T1000 (cell line): ENCODE measurements around the gene KANK4.
"Not testable (repeated sequence)": the region's sequence is repeated elsewhere in the genome, so short reads cannot be mapped to it uniquely, and the experiment has no call there.

Experiments used
- DNase-seq: peaks from one replicate; lab custom pipeline; 2025; ENCODE audit warnings: mixed read lengths; lab: John Stamatoyannopoulos, UW

Gene KANK4

DNA sequence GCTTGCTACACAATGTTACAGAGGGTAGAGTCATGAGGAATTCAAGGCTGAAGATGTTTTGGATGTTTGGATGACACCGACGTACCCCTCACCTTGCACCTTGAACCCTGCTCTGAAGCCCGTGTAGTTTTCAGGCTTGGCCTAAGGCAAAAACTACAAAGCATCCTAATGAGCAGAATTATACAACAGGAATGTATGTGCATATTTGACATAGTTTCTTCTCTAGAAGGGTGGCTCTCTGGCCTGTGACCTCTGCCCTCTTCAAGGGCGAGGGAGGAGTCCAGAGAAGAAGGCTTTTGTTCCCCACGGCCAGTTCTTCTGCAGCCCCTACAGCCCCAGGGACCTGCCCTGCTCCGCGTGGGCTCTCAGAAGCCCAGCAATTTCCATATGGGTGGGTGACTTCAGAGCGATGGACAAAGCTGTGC lies 81.3 kb downstream of the KANK4 start:
- DNase-seq, result no peak

DNA sequence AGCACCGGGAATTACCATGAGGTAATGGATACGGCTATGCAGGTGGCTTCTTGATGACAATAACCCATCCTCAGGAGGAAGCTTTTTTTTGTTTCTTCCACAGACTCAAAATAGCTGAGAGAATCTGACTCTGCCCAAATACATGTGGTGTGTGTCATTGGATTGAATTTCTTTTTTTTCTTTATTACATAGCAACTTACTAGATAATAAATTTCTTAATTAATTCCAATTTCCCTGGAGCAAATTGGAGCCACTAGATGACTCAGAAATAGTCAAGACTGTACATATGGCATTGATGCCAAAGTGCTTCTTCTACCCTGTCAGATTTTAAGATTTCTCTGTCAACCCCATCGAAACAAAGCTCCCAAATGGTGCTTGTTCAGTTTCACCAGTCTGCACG lies 81.9 kb downstream of the KANK4 start:
- DNase-seq, result no peak

DNA sequence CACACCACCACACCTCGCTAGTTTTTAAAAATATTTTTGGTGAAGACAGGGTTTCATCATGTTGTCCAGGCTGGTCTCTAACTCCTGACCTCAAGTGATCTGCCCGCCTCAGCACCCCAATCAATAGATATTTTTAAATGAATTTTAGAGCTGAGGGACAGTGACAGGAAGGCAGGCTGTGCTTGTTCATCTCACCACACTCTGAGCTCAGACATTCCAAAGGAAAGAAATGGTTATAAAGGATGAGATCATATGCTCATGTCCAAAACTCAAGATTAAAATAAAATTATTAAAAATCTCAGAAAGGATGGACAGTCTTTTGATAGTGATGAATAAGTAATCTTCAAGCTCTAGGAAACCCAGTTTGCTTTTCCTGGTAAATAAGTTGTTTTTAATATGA lies 83.7 kb downstream of the KANK4 start:
- DNase-seq, result no peak

- DNase-seq, result no peak
Measured at GRCh38 chr1:62234688-62235087, 84.5 kb downstream of the KANK4 start.

DNA sequence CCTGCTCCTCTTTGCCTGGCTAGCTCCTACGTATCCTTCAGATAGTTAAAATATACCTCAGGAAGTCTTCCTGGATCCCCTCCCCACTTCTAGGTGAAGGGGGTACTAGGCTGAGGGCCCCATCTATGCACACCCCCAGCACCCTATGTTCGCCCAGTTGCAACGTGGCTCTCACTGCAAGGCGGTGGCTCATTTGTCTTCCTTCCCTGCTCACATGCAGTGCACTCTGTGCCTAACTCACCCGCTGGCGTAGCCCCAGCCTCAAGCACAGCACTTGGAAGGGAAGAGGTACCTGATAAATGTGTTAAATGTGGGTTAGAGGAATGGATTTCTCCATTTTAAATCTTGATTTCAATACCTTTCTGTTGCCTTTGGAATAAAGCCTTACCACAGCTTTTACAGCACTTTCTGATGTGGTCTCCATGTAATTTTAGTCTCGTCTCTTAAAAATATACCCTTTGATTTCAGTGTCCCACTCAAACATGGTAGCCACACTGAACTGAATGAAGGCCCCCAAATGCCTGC lies 85.2 kb downstream of the KANK4 start:
- no peak for DNase-seq

GRCh38 chr1:62232871-62233278 lies 86.4 kb downstream of the KANK4 start:
- no peak for DNase-seq

DNA sequence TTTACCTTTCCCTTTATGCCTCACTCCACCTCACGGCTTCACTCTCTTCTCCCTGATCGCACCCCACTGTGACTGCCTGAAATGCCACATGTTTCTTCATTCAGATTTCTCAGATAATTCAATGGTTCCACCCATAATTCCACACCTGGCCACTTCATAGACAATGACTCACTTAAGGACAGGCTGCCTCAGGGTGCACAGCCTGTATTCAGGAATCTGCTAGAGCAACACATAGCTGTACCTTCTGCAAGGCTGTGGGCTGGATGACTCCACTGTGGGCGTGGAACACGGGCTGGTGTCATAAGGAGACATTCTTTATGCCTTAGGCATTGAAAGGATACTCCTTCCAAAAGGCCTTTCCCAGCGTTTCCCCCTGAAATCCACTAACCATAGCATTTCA lies 88.5 kb downstream of the KANK4 start:
- peak; percentile 83 for DNase-seq

DNA sequence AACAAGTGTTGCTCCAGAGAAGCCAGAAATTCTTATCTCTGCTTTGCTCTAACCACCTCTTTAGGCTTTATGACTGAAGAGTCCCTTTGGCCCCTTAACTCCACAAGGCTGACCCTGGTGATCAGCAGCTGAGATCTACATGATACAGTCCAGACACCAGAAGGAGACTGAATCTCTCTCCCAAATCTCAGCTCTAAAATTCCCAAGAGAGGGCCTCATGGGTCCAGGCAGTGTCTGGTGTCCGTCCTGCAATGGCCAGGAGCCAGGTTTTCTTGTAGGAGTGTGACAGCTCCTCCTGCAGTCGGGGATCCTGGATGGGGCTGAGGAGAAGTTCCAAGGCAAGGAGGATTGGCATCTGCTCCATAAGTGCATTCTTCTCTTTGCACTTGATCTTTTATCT lies 89.3 kb downstream of the KANK4 start:
- DNase-seq, result no peak

- no peak for DNase-seq
Measured at GRCh38 chr1:62229468-62229867, 89.8 kb downstream of the KANK4 start.

DNA sequence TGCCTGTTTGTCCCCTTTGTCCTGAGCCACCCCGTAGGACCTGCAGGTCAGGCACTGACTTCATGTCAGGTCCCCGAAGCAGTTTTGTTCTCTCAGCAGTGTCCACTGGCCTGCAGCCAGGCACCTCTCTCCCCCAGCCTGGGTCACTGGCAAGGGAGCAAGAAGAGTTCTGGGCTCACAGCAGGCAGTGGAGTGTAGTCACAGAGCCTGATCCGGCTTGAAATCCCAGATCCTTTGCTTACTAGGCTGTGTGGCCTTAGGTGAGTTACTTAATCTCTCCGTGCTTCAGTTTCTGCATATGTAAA lies 90.4 kb downstream of the KANK4 start:
- no peak for DNase-seq

GRCh38 chr1:62228136-62228882 lies 90.9 kb downstream of the KANK4 start:
- no peak for DNase-seq

- no peak for DNase-seq
Measured at GRCh38 chr1:62227496-62227895, 91.7 kb downstream of the KANK4 start.

GRCh38 chr1:62224182-62224581 lies 95.1 kb downstream of the KANK4 start:
- DNase-seq, result no peak

DNA sequence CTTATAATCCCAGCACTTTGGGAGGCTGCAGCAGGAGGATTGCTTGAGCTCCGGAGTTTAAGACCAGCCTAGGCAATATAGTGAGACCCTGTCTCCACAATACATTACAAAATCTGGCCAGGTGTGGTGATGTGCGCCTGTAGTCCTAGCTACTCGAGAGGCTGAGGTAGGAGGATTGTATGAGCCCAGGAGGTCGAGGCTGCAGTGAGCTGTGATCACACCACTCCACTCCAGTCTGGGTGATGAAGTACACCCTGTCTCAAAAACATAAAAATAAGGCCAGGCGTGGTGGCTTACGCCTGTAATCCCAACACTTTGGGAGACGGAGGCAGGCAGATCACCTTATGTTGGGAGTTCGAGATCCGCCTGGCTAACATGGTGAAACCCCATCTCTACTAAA lies 96.9 kb downstream of the KANK4 start:
- no peak for DNase-seq

DNA sequence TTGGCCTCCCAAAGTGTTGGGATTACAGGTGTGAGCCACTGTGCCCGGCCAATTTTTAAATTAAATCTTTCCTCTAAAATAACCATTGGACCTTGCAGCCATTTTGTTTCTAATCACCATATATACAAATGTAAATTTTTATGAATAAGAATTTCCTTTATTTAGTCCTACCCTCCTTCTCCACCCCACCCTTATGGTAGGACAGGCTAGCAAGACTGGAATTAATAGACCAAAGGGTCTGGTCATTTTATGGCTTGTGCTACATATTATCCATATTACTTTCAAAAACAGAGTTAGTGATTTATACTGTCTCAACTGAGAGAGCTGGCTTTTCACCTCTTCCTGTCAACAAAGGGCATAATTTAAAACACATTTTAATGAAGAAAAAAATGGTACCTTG lies 98.1 kb downstream of the KANK4 start:
- no peak for DNase-seq

DNA sequence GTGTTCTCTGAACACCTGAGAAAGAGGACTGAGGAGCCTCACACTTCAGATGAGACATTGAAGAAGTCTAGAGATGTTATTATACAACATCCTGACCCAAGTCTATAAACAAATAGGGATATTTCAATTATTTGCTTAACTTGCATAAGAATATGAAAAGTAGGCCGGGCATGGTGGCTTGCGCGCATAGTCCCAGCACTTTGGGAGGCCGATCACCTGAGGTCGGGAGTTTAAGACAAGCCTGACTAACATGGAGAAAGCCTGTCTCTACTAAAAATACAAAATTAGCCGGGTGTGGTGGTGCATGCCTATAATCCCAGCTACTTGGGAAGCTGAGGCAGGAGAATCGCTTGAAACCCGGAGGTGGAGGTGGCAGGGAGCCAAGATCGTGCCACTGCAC lies 98.8 kb downstream of the KANK4 start:
- DNase-seq, result not testable (repeated sequence)

DNA sequence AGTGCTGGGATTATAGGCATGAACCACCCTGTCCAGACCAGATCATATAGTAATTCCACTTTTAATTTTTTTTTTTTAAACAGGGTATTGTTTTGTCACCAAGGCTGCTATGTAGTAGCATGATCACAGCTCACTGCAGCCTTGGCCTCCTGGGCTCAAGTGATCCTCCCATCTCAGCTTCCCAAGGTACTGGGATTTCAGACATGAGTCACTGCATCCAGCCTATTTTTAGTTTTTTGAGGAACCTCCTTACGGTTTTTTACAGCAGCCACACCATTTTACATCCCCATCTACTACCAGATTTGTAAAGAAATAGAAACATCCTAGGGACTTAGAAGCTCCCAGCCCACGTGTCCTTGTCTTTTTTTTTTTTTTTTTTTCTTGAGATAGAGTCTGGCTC lies 100.6 kb downstream of the KANK4 start:
- no peak for DNase-seq

GRCh38 chr1:62213075-62213914 lies 105.9 kb downstream of the KANK4 start:
- DNase-seq, result no peak

DNA sequence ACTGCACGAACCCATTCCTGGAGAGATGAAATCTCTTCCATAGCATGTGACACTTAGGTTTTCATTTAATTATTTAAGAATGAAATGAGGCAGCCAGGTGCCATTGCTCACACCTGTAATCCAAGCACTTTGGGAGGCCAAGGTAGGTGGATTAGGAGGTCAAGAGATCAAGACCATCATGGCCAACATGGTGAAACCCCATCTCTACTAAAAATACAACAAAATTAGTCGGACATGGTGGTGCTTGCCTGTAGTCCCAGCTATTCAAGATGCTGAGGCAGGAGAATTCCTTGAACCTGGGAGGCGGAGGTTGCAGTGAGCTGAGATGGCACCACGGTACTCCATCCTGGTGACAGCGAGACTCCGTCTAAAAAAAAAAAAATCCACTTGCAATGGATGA lies 106.8 kb downstream of the KANK4 start:
- DNase-seq, result no peak

DNA sequence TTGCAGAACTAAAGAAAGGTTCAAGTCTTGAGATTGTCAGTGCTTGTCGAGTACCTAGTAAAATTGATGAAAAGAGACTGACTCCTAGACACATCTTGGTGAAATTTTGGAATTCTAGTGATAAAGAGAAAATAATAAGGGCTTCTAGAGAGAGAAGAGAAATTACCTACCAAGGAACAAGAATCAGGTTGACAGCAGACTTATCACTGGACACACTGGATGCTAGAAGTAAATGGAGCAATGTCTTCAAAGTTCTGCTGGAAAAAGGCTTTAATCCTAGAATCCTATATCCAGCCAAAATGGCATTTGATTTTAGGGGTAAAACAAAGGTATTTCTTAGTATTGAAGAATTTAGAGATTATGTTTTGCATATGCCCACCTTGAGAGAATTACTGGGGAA lies 108.3 kb downstream of the KANK4 start:
- no peak for DNase-seq

- peak; percentile 9 for DNase-seq
Measured at GRCh38 chr1:62209931-62210595, 109.2 kb downstream of the KANK4 start.

GRCh38 chr1:62208970-62209369 lies 110.3 kb downstream of the KANK4 start:
- no peak for DNase-seq

- no peak for DNase-seq
Measured at GRCh38 chr1:62208087-62208486, 111.1 kb downstream of the KANK4 start.
